ENCODE results near the gene LRRC23.

The LRRC23 gene

DNA sequence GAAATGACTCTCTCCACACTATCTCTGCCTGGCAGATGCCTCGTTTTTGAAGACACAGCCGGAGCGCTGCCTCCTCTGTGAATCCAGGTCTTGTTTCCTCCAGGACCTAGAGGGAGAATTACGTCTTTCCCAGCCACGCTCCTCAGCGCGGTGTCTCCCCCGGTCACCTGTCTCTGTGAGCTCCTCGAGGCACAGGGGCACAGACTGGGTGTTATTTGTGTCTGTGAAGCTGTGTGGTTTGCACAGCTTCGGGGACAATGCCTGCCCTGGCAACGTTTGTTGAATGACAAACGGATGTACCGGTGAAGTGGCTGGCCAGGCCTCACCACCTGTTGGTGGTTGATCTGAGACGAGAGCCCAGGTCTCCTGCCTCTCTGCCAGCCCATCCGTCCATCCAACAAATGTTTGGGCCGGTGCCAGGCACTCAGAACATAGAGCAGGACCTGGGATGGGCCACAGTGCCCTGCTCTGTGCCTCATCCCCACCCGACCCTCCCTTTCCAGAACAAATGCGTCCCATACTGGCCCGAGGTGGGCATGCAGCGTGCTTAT lies 52.6 kb downstream of the LRRC23 start:
- no peak for DNase-seq (ENCODE audit: low read depth)

DNA sequence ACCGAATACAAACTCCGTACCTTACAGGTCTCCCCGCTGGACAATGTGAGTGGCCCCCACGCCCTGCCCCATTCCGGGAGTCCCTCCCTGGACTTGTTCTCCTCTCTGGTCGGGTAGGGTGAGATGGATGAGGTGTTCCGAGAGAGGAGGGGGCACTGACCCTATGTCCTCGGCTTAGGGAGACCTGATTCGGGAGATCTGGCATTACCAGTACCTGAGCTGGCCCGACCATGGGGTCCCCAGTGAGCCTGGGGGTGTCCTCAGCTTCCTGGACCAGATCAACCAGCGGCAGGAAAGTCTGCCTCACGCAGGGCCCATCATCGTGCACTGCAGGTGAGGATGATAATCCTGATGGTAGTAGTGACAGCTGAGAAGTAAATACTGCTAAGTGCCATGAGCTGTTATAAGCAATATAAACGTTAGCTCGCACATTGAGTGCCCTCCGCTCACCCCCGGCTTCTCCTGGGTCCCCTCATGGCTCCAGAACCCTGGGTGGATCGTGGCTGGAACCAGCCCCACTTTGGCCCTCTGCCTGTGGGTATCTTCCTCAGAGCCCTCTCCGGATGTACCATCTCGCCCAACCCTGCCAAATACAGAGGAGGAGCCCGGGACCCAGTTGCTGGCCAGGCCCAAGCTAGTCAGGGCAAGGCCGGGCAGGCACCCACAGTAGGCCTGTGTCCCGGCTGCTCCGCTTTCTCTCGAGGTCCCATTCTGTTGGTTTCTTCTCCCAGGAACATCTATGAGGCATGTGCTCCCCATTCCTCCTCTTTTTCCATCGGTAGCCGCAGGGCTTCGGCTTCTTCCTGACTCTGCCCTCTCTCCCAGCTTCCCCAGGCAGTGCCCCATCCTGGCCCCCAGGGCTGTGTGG lies 53.4 kb downstream of the LRRC23 start:
- DNase-seq (ENCODE audit: low read depth): no peak

DNA sequence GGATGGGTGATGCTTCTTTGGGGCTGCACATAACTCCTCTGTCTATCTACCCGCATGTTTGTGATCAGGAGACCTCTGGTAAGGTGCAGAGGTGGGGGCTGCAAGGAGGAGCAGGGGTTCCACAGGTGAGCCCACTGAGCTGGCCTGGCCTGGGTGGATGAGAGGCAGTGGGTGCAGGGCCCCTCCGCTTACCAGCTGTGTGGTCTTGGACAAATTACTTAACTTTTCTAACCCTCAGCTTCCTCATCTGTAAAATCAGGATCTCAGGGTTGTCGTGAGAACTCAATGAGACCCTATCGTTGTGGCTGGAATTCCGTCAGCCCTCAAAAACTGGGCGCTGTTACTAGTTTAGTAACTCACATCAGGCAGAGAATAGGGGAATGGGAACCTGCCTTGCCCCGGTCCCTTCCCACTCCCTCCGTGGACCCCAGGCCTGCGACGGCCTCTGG lies 54.0 kb downstream of the LRRC23 start:
- DNase-seq (ENCODE audit: low read depth): no peak

DNA sequence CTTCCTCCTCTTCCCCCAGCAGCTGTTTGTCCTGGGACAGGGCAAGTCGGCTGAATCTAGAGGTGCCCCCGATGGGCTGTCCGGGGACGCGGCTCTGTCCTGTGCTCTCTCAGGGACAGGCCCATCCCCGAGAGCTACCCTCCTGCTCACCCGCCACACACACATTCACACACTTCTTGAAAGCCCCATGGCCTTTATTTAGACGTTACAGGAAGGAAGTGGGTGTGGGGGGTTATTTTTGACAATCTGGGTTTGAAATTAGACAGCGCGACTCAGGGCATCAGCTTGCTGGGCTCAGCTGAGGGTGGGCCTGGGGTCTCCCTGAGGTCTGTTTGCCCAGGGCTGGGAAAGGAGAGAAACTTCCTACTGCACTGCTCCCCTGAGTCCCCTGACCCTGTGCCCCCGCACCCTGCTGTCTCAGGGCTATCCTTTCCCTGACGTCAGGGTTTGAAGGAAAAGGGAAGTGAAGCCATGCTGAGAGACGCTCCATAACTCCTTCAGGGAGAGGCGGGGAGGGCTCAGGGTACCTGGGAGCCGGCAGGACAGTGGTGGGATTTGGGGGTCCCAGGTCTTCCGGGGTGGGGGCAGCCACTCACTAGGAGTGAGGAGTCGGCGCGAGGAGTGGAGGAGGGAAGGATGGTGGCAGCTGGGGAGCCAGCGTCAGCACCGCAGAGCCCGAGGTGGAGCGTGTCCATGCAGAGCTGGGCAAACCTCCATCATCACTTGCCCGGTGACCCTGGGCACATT lies 54.6 kb downstream of the LRRC23 start:
- no peak for DNase-seq (ENCODE audit: low read depth)

DNA sequence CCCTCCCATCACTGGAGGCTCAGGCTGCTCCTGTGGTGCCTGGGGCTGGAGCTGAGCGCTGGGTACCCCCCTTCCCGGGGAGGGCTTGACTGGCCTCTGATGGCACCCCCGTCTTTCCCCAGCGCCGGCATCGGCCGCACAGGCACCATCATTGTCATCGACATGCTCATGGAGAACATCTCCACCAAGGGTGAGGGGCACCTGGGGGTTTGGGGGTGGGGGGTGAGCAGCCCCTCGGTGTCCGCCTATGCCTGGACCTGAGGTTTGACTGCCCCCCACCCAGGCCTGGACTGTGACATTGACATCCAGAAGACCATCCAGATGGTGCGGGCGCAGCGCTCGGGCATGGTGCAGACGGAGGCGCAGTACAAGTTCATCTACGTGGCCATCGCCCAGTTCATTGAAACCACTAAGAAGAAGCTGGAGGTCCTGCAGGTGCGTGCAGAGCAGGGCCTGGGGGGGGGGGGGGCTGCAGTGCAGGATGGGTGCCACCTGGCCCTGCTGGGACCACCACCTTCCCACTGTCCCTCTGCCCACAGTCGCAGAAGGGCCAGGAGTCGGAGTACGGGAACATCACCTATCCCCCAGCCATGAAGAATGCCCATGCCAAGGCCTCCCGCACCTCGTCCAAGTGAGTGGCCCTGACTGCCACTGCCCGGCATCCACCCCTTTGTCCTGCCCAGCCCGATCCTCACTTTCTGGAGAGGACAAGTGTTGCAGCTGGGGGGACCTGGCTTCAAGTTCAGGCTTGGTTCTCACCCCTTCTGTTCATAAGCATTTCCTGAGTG lies 55.4 kb downstream of the LRRC23 start:
- no peak for DNase-seq (ENCODE audit: low read depth)

DNA sequence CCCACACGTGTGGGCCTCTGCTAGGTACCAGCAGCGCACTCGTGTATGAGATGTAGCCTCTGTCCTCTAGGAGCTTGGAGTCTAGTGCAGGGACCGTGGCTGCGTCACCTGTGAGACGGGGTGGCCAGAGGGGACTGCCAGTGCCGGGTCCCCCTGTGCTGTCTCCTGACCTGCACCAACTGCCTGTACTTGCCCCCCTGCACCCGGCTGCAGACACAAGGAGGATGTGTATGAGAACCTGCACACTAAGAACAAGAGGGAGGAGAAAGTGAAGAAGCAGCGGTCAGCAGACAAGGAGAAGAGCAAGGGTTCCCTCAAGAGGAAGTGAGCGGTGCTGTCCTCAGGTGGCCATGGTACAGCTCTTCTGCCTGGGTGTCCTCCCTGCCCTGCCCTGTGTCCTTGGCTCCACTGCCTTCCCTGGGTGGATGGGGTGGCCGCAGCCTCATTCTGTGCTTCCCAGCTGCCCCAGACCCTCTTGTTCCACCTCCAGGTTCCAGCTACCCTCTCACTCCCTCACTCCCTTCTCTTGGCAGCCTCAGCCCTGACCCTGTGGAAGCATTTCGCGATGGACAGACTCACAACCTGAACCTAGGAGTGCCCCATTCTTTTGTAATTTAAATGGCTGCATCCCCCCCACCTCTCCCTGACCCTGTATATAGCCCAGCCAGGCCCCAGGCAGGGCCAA lies 56.1 kb downstream of the LRRC23 start:
- peak; percentile 66 for DNase-seq (ENCODE audit: low read depth)

DNA sequence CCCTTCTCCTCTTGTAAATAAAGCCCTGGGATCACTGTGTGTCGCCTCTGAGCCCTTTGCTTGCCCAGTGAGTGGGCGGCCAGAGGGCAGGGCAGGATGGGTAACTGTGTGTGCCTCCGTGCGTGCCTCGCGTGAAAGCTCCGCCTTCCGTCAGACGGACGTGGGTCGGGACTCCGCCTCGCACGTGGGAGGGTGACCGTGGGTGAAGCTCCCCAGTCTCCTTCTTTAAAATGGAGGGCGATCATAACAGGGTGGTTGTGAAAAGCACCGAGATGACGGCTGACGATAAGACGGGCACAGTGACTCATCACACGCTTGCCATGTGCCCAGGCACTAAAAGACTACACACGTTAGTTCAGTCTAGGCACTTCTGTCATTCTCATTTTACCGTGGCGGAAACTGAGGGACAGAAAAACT lies 56.7 kb downstream of the LRRC23 start:
- peak; percentile 69 for DNase-seq (ENCODE audit: low read depth)

DNA sequence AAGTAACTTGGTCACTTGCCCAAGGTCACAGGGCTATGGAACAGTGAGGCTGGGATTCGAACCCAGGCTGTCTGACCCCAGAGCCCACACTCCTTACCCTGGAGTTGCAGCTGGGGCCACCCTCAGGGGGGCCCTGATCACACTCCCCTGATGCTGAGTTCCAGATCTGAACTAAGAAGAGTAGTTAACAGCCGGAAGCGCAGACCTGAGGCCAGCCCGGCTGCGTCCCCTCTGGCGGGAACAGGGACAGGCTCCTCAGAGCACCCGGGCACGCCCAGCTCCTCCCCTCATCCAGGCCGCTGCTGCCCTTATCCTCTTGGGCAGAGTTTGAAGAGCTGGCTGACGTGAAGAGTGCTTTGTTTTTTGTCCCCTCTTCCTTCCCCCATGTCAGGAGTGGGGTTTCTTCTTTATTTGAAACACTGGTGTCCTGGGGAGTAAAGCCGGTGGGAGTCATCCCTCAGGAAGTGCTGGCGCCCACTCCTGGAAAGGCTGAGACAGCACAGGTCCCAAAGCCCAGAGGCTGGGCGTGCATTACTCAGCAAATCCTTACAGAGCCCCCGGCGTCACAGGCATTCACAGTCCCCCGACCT lies 57.2 kb downstream of the LRRC23 start:
- DNase-seq (ENCODE audit: low read depth): peak; percentile 77

DNA sequence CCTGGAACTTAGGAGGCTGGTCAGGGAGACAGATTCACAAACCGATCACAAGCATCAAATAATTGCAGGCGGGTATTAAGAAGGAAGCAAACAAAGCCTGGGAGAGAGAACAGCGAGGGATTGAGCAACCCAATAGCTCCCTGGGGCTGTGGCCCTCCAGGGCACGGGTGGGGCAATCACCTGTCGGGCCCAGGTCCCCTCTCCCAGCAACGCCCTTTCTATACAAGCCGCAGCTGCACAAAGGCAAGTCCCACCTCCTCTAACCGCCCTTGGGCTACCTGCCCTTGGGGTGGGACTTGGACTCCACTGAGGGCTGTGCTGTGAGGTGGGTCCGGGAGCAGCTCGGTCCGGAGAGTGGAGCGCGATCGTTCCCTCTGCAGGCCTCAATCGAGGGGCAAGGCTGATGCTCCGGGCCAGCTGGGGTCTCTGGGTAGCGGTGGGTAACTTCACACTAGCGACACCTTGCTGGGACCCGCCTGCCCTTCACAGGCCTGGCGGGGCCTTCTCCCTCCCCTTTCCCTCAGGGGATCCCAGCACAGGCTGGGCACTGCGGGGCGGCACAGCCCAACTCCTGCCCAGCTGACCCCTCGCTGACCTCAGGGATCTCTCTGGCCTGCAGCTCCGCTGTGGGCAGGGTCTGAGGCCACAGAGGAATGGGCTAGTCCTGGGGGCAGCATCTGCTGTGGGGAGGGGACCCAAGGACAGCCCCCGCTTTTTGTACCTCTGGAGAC lies 57.8 kb downstream of the LRRC23 start:
- no peak for DNase-seq (ENCODE audit: low read depth)

DNA sequence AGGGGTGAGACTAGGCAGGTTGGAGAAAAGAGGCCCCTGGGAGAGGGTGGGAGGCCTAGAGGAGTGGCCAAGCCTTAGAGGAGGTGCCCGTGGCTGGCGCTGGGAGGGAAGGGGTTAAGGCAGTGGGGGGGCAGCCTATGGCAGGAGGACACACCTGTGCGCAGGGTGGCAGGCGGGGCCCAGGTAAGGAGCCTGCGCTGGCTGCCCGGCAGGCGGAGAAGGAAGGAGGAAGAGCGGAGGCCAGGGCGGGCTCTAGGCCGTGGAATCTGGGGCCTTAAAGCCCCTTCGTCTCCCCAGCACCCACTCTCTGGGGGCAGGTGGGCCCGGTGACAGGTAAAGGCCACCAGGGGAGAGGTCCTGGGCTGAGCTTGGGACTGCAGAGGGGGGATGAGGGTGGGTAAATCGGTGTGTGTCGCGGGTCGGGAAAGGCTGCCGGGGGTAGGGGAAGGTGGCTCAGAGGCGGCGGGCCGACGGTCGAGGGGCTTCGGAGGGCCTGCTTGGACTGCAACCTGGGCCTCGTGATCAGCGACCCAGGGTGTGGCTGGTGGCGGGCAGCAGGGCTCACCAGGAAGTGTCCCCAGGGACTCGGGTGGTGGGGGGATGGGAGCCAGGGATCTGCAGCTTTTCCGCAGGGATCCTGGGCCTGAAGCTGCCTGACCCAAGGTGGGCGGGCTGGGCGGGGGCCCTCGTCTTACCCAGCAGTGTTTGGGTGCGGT lies 58.6 kb downstream of the LRRC23 start:
- DNase-seq (ENCODE audit: low read depth): no peak

Data from EH (cell line).